Stimulated activated CD4-positive, alpha-beta T cell treated with anti-CD3 and anti-CD28 coated beads, Interleukin-4, amount 100 ng/mL, for 4 hours (primary cell): Measurements from ENCODE around the gene LDLR.
A peak's percentile ranks its signal among the peaks of the same experiment; 100 is the strongest.
"Not testable (repeated sequence)": the region's sequence is repeated elsewhere in the genome, so short reads cannot be mapped to it uniquely, and the experiment has no call there.

Experiments
- DNase-seq, 2 experiments: peaks; one replicate each; pipeline ENCODE4 v3.0.0-alpha.2; 2020

LDLR gene

GRCh38 chr19:11142528-11143171 lies 53.4 kb downstream of the LDLR start:
- no peak for DNase-seq

- DNase-seq = no peak
These were observed 56.3 kb downstream of the LDLR start for GRCh38 chr19:11145536-11145924.

GRCh38 chr19:11148001-11148400 lies 58.7 kb downstream of the LDLR start:
- no peak for DNase-seq

GRCh38 chr19:11151181-11151580 lies 61.9 kb downstream of the LDLR start:
- DNase-seq = no peak

DNA sequence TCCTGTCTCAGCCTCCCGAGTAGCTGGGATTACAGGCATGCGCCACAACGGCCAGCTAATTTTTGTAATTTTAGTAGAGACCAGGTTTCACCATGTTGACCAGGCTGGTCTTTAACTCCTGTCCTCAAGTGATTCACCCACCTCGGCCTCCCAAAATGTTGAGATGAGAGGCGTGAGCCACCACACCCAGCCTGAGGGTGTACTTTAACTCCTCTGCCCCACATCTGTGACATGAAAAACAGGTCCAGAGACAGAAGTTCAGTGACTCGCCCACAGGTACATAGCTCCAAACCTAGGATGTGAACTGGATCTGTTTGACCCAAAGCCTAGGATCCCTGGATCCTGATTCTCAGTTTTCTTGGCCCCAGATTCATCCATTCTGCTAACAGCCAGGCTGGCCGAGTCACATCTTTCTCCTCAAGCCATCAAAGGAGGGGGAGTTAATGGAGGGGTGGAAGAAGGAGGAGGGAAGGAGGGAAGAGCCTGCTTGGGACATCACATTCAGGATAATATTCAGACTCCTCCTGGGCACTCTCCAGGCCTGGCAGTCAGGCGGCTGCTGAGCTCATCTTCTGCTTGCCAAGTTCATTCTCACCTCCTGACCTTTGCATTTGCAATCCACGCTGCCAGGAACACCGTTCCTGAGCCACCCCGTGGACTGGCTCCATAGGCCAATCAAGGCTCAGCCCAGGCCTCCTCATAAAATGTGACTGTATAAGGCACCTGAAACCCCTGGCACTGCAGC lies 63.2 kb downstream of the LDLR start:
- DNase-seq = no peak

- DNase-seq = no peak
These were observed 65.4 kb downstream of the LDLR start for GRCh38 chr19:11154683-11155047.

DNA sequence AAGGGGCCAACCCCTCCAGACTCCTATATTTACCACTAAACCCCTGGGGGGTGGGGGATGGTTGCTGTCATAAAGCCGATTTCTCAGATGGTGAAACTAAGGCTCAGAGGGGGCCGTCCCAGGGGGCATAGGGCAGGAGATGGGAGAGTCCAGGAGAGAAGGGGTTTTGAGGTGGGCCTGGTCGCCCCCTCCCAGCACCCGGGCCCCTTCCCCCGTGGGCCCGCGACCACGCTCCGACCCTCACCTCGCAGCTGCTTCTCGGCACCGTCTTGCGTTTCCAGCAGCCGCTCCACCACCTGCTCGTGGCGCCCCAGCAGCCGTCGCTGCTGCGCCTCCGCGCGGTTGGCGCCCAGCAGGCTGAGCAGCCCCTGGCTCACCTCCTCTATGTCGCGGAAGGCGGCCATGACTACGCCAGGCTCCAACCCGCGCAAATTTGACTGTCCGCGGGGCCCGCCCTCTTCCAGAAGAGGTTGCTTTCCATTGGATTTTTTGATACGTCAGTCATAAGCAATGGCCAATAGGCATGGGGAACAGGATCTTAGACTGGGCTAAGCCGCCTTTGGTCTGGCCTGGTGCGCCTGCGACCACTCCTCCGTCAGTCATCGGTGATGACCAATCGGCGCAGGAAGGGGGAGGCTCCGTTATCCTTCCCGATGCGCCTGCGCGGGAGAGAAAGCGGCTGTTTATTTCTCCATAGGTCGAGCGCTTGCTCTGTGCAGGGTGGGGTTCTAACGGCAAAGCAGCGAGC lies 66.3 kb downstream of the LDLR start, which contains the start of gene SPC24:
Gene SPC24, minus strand, starts transcription at position 410 of the 748 bp plus-strand sequence. Its CDS starts 6 bp downstream, at position 404.
- DNase-seq = peak; percentile 83 to 88

DNA sequence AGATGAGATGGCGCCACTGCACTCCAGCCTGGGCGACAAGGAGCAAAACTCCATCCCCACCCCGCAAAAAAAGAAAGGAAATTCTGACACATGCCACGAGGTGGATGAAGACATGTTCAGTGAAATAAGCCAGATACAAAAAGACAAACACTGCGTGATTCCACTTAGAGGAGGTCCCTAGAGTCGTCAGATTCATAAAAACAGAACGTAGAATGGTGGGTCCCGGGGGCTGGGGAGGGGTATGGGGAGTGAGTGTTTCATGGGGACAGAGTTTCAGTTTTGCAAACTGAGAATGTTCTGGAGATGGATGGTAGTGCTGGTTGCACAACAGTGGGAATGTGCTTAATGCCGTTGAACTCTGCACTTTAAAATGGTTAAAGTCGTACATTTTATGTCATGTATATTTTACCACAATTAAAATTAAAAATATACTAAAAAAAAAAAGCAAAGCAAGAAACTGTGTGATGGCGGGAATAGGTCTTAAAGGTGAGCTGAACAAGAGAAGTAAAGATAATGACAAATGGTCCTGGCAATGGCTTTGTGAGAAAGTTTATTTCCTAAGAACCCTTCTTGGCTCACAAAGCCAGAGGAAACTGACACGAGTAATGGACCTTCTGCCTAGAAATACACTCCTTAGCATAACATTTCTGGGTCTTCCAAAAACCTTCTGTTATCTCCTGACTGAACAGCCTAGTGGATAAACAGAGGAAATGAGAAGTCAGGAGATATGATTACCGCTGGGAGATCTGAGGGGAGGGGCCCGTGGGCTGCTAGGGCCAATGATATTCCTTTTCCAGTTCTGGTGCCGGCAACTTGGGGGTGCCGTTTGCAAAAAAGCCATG lies 70.6 kb downstream of the LDLR start:
- DNase-seq = no peak

DNA sequence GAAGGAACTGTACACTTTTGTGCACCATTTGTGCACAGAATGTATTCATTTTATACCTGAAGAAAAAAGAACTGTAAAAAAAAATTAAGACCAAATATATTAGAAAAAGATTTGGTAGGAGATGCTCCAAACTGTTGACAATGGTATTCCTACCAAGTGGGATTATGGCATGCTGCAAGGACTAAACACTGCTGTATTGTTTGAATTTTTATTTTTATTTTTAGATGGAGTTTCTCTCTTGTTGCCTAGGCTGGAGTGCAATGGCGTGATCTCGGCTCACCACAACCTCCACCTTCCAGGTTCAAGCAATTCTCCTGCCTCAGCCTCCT lies 71.1 kb downstream of the LDLR start:
- DNase-seq = not testable (repeated sequence)

GRCh38 chr19:11164296-11164695 lies 75.0 kb downstream of the LDLR start:
- no peak for DNase-seq

DNA sequence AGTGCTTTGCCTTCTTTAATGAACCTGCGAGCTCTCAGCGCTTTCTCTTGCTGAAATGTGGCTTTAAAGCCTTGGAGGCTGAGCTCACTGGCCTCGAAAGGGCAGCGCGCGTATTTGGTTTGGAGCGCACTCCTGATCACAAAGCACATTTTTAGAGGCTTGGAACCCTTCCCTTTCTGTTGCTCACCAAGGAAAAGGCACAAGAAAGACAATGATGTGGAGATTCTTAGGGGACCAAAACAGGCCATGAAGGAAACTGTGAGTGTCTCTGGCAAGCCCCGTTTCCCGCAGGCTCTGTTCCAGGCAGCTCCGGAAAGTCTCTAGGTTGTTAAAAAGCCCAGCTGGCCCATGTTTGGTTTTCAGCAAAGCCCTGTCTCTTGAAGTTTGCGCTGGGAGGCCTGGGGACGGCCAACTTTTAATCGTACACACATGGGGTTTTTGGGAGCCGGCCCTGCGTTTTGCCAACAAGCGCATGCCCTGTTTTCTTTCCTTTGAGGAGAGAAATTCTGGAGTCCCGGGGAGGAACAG lies 75.7 kb downstream of the LDLR start:
- no peak for DNase-seq

DNA sequence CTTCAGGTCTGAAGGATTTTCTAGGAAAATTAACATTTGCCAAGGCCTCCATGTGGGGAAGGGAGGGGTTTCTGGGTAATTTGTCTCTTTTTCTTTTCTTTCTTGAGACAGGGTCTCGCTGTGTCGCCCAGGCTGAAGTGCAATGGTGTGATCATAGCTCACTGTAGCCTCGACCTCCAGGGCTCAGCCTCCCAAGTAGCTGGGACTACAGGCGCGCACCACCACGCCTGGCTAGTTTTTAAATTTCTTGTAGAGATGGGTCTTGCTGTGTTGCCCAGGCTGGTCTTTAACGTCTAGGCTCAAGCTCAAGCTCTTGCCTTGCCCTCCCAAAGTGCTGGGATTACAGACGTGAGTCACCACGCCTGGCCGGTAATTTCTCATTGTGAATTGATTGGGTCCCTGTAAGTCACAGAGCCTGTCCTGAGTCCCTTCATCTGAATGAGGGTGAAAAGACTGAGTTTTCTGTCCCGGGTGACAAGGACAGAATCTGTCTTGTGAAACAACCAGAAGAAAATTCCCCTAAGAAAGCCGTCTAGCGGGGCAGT lies 76.3 kb downstream of the LDLR start:
- no peak for DNase-seq

GRCh38 chr19:11166281-11167142 lies 77.2 kb downstream of the LDLR start:
- DNase-seq = no peak

GRCh38 chr19:11168568-11168967 lies 79.3 kb downstream of the LDLR start:
- DNase-seq = no peak

DNA sequence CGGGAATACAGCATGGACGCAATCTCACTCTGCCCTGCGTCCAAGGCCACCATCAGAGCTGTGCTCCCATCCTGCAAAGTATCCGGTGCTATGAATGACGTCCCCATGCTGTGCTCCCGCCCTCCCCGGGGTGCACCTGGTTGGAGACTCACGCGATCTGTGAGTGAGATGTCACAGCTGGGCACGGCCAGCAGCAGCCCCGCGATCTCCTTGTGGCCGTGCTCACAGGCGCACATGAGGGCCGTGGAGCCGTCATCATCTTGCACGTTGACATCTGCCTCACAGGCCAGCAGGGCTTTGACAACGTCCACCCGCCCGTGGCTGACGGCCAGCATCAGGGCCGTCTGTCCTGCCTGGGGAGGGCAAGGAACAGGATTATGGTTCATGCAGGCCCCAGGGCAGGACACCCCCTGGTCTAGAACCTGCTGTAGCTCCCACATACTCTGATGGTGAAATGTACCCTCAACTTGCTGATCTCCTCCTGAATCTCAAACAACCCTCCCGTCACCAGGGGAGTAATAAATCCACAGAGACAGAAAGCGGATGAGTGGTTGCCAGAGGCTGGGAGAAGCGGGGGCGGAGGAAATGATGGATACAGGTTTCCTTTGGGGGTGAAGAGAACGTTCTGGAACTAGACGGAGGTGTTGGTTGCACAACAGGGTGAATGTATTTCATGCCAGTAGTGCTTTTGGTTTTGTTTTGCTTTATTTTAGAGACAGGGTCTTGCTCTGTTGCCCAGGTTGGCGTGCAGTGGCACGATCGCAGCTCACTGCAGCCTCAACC lies 80.8 kb downstream of the LDLR start:
- DNase-seq = no peak

- DNase-seq = no peak
These were observed 81.9 kb downstream of the LDLR start for GRCh38 chr19:11171144-11171543.

- no peak for DNase-seq
These were observed 83.3 kb downstream of the LDLR start for GRCh38 chr19:11172576-11172975.

- no peak for DNase-seq
These were observed 84.4 kb downstream of the LDLR start for GRCh38 chr19:11173516-11174155.

DNA sequence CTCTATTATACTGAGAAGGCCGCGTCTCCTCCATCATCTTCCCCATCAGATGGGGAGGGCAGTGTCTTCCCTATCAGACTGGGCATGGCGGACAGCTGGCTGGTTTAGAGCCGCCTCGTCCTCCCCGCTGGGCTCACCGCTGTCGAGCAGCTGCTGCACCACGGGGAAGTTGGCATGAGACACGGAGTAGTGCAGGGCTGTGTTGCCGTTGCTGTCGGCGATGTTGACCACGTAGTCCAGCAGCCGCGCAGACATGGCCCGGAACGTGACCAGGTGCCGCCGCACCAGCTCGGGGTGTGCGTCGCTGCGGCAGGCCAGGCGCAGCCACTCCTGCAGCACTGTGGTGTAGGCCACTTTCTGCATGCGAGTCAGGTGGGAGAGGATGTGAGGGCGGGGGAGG lies 85.1 kb downstream of the LDLR start:
- DNase-seq = no peak

DNA sequence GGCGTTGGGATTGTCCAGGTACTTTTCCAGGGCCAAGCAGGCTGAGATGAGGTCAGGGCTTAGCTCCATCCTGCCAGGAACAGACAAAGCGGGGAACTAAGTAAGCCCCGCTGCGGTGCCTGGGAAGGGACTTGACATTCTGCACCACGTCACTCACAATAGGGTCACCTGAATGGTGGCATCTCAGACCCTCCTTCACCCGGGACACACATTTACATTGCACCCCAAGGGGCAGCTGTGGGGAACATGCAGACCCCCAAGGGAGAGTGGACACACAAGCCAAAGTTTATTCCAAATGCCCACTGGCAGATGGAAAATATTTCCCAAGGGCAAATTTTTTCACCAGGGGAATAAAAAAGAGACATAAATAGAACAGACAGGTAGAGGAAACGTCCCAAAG lies 86.7 kb downstream of the LDLR start:
- DNase-seq = no peak
